ENCODE data around the gene RAD50. TPM values are rescaled to one million over a fixed set of nuclear protein-coding genes. Genes with fewer than 3 reads are reported as not detected.

RAD50 gene
- total RNA-seq, 6 experiments from 2014 or later, result 11.6 to 27.7 (median 12.8) TPM

Other genes with a start within 250 kb of the RAD50 start
- gene SLC22A5, start 187.3 kb upstream of the RAD50 start, total RNA-seq (2021; fragmentation: NEBNext Ultra II Directional; extraction: Animal tissue kit (Norgen Biotek cat#: 25700)), result 1 to 10 TPM; 3.8 to 5.6 (median 4.9) TPM
- gene IRF1, start 66.2 kb upstream of the RAD50 start, total RNA-seq (2021; fragmentation: NEBNext Ultra II Directional; extraction: Animal tissue kit (Norgen Biotek cat#: 25700)), result 10 to 100 TPM in 5 of 6 experiments, 1 to 10 TPM in 1; 9.8 to 19.7 (median 17.3) TPM
- gene IL5, start 13.5 kb upstream of the RAD50 start, total RNA-seq (2021; fragmentation: NEBNext Ultra II Directional; extraction: Animal tissue kit (Norgen Biotek cat#: 25700)), result not detected
- not detected for gene IL13, start 101.2 kb downstream of the RAD50 start, total RNA-seq (2021; fragmentation: NEBNext Ultra II Directional; extraction: Animal tissue kit (Norgen Biotek cat#: 25700))
- not detected for gene IL4, start 117.0 kb downstream of the RAD50 start, total RNA-seq (2021; fragmentation: NEBNext Ultra II Directional; extraction: Animal tissue kit (Norgen Biotek cat#: 25700))
- 10 to 100 TPM; 12.9 to 15.4 (median 14.9) TPM for gene KIF3A, start 180.6 kb downstream of the RAD50 start, total RNA-seq (2021; fragmentation: NEBNext Ultra II Directional; extraction: Animal tissue kit (Norgen Biotek cat#: 25700))
- not detected for gene CCNI2, start 190.4 kb downstream of the RAD50 start, total RNA-seq (2021; fragmentation: NEBNext Ultra II Directional; extraction: Animal tissue kit (Norgen Biotek cat#: 25700))
- 10 to 100 TPM; 53.9 to 67.1 (median 59.2) TPM for gene SEPTIN8, start 220.3 kb downstream of the RAD50 start, total RNA-seq (2021; fragmentation: NEBNext Ultra II Directional; extraction: Animal tissue kit (Norgen Biotek cat#: 25700))

All from HFFc6 (cell line).